H9 (cell line): Measurements from ENCODE around the gene STK32B. TPM values are rescaled to one million over a fixed set of nuclear protein-coding genes. Genes with fewer than 3 reads are reported as not detected.
A peak's percentile ranks its signal among the peaks of the same experiment; 100 is the strongest.

ENCODE experiments used
- DNase-seq: peaks from one replicate; pipeline ENCODE4 v3.0.0-alpha.2; 2017
- H2AFZ ChIP-seq: one replicate; pipeline ENCODE4 v1.6.1; 2013; ENCODE audit warnings: mild to moderate bottlenecking, low read length, control low read depth, moderate library complexity
- H2AK5ac ChIP-seq: 2 replicates; pipeline ENCODE4 v1.6.1; 2013; ENCODE audit warnings: low read length, control low read depth, mixed read lengths; ENCODE audit not compliant: insufficient read length
- H2BK120ac ChIP-seq: one replicate; pipeline ENCODE4 v1.6.1; 2013; ENCODE audit warnings: low read depth, mild to moderate bottlenecking, low read length, control low read depth, inconsistent platforms; ENCODE audit not compliant: poor library complexity, severe bottlenecking
- H2BK12ac ChIP-seq: 2 replicates; pipeline ENCODE4 v1.6.1; 2013; ENCODE audit warnings: low read length, control low read depth, mixed read lengths, low read depth; ENCODE audit not compliant: insufficient read length
- H2BK15ac ChIP-seq: 2 replicates; pipeline ENCODE4 v1.6.1; 2013; ENCODE audit warnings: low read depth, low read length, control low read depth
- H2BK20ac ChIP-seq: one replicate; pipeline ENCODE4 v1.6.1; 2013; ENCODE audit warnings: low read depth, mild to moderate bottlenecking, low read length, control low read depth, inconsistent platforms; ENCODE audit not compliant: poor library complexity, severe bottlenecking
- H2BK5ac ChIP-seq: 2 replicates; pipeline ENCODE4 v1.6.1; 2013; ENCODE audit warnings: low read length, control low read depth, mixed read lengths; ENCODE audit not compliant: insufficient read length
- H3K14ac ChIP-seq: 2 replicates; pipeline ENCODE4 v1.6.1; 2013; ENCODE audit warnings: low read length, control low read depth; ENCODE audit not compliant: insufficient read depth
- H3K18ac ChIP-seq: 2 replicates; pipeline ENCODE4 v1.6.1; 2013; ENCODE audit warnings: low read depth, mild to moderate bottlenecking, mixed read lengths, low read length, control low read depth; ENCODE audit not compliant: insufficient read length
- H3K23ac ChIP-seq: 2 replicates; pipeline ENCODE4 v1.6.1; 2013; ENCODE audit warnings: low read length, control low read depth, mixed read lengths, low read depth; ENCODE audit not compliant: insufficient read length
- H3K23me2 ChIP-seq: 2 replicates; pipeline ENCODE4 v1.6.1; 2013; ENCODE audit warnings: low read depth, mild to moderate bottlenecking, mixed read lengths, low read length, control low read depth; ENCODE audit not compliant: insufficient read length, poor library complexity, severe bottlenecking
- H3K27ac ChIP-seq: 2 replicates; pipeline ENCODE4 v1.5.1; 2013; ENCODE audit warnings: low read length, control low read depth, mixed read lengths, low read depth; ENCODE audit not compliant: insufficient read length
- H3K27me3 ChIP-seq: 2 replicates; pipeline ENCODE4 v1.6.1; 2013; ENCODE audit warnings: low read length, control low read depth, inconsistent platforms; ENCODE audit not compliant: insufficient read depth
- H3K4ac ChIP-seq: 2 replicates; pipeline ENCODE4 v1.6.1; 2013; ENCODE audit warnings: low read depth, mild to moderate bottlenecking, control low read depth, inconsistent platforms, low read length, moderate library complexity
- H3K4me1 ChIP-seq: 2 replicates; pipeline ENCODE4 v1.6.1; 2013; ENCODE audit warnings: low read length, control low read depth, inconsistent platforms; ENCODE audit not compliant: insufficient read depth
- H3K4me2 ChIP-seq: 2 replicates; pipeline ENCODE4 v1.6.1; 2013; ENCODE audit warnings: low read length, control low read depth, mixed read lengths; ENCODE audit not compliant: insufficient read length, insufficient read depth
- H3K56ac ChIP-seq: 2 replicates; pipeline ENCODE4 v1.6.1; 2013; ENCODE audit warnings: low read depth, mild to moderate bottlenecking, mixed read lengths, low read length, control low read depth; ENCODE audit not compliant: insufficient read length
- H3K79me1 ChIP-seq: 2 replicates; pipeline ENCODE4 v1.6.1; 2013; ENCODE audit warnings: low read depth, mild to moderate bottlenecking, moderate library complexity, low read length, control low read depth, inconsistent platforms; ENCODE audit not compliant: insufficient read depth, poor library complexity, severe bottlenecking
- H3K79me2 ChIP-seq: 2 replicates; pipeline ENCODE4 v1.6.1; 2013; ENCODE audit warnings: low read length, control low read depth, inconsistent platforms; ENCODE audit not compliant: insufficient read depth
- H3K9ac ChIP-seq: 2 replicates; pipeline ENCODE4 v1.6.1; 2013; ENCODE audit warnings: low read length, control low read depth, mixed read lengths; ENCODE audit not compliant: insufficient read length; ENCODE audit errors: extremely low read depth
- H3K9me3 ChIP-seq: one replicate; pipeline ENCODE4 v1.6.1; 2013; ENCODE audit warnings: low read depth, low read length, inconsistent platforms; ENCODE audit not compliant: control insufficient read depth
- H3T11ph ChIP-seq: one replicate; pipeline ENCODE4 v1.6.1; 2013; ENCODE audit warnings: mild to moderate bottlenecking, low read length, control low read depth, inconsistent platforms
- H4K20me1 ChIP-seq: one replicate; pipeline ENCODE4 v1.6.1; 2013; ENCODE audit not compliant: control insufficient read depth, insufficient read length, insufficient read depth
- H4K5ac ChIP-seq: 2 replicates; pipeline ENCODE4 v1.6.1; 2013; ENCODE audit warnings: low read depth, mild to moderate bottlenecking, mixed read lengths, low read length, control low read depth; ENCODE audit not compliant: insufficient read length
- H4K8ac ChIP-seq: replicated peaks from 2 replicates; pipeline ENCODE4 v1.6.1; 2013; ENCODE audit warnings: low read length, control low read depth, mixed read lengths, low read depth; ENCODE audit not compliant: insufficient read length
- H4K91ac ChIP-seq: 2 replicates; pipeline ENCODE4 v1.6.1; 2013; ENCODE audit warnings: low read depth, mild to moderate bottlenecking, moderate library complexity, mixed read lengths, low read length, control low read depth; ENCODE audit not compliant: insufficient read length
- H3K27ac Mint-ChIP-seq, 3 experiments: 2 replicates in 2 of 3; 3 replicates in 1 of 3; pipeline ENCODE4 v1.8.0; 2020 to 2021; ENCODE audit warnings: mixed read lengths in 3 of 3, mild to moderate bottlenecking in 1 of 3, moderate library complexity in 1 of 3
- H3K27me3 Mint-ChIP-seq: 2 replicates; pipeline ENCODE4 v1.8.0; 2021; ENCODE audit warnings: low read depth, mild to moderate bottlenecking, moderate library complexity, mixed read lengths
- H3K36me3 Mint-ChIP-seq, 3 experiments: 2 replicates in 2 of 3; 3 replicates in 1 of 3; pipeline ENCODE4 v1.8.0; 2020 to 2021; ENCODE audit warnings: low read depth in 3 of 3, mixed read lengths in 3 of 3; ENCODE audit not compliant: insufficient read depth in 1 of 3
- H3K4me1 Mint-ChIP-seq, 2 experiments: 2 replicates each; pipeline ENCODE4 v1.8.0; 2020; ENCODE audit warnings: mixed read lengths in 2 of 2
- H3K4me3 Mint-ChIP-seq, 2 experiments: 2 replicates in 1 of 2; 3 replicates in 1 of 2; pipeline ENCODE4 v1.8.0; 2020 to 2021; ENCODE audit warnings: mild to moderate bottlenecking in 2 of 2, mixed read lengths in 2 of 2, moderate library complexity in 1 of 2
- H3K9me3 Mint-ChIP-seq, 2 experiments: 2 replicates in 1 of 2; 3 replicates in 1 of 2; pipeline ENCODE4 v1.8.0; 2020; ENCODE audit warnings: mild to moderate bottlenecking in 2 of 2, mixed read lengths in 2 of 2, moderate library complexity in 1 of 2
- CTCF ChIP-seq: fragments of 200-600 bp; sonication (generic); conservative IDR thresholded peaks from 3 replicates; pipeline ENCODE4 v1.8.0; 2021; ENCODE audit warnings: antibody characterized with exemption, mild to moderate bottlenecking
- WGBS: extraction: QIAGEN DNeasy Blood & Tissue Kit; methylation state at CpG from one replicate; pipeline ENCODE4 v1.1.7; 2013; ENCODE audit warnings: missing lambda C conversion rate, low lambda C conversion rate, mixed read lengths; ENCODE audit not compliant: insufficient read length; ENCODE audit errors: extremely low coverage; 5-methylcytosine and 5-hydroxymethylcytosine counted together
- total RNA-seq: library from RNA; stranded (reverse); gene quantifications from 2 replicates; pipeline ENCODE4 v1.2.1, GENCODE V29; 2021

Gene STK32B
- total RNA-seq, 1 experiment from 2014 or later: 1.0 TPM

- H4K20me1 ChIP-seq: no peaks in the 10 kb centered on the region
- no peak overlapping the region for H2BK20ac ChIP-seq
- Mint-ChIP-seq H3K27ac (no peak overlapping the region), H3K9me3 (no peaks in the 10 kb centered on the region), H3K36me3 (no peaks in the 10 kb centered on the region), H3K4me1 (peaks cover 2 to 3% of the 10 kb centered on the region in 2 experiments; a peak in 2 of 4 replicates), H3K27me3 (peaks cover 33% of the 10 kb centered on the region), H3K4me3 (no peak overlapping the region)
- no peaks in the 10 kb centered on the region for H3K23me2 ChIP-seq
- no peak overlapping the region for H2BK15ac ChIP-seq
- DNase-seq: peak; percentile 2
- H3K27ac ChIP-seq: no peak overlapping the region
- no CpG with 5 or more reads among the region's 2 CpGs for WGBS
- no peak overlapping the region for H4K8ac ChIP-seq
- H2AFZ ChIP-seq: no peak overlapping the region
- no peak overlapping the region for H4K5ac ChIP-seq
- no peak overlapping the region for H3K18ac ChIP-seq
- H2AK5ac ChIP-seq: no peak overlapping the region
- H2BK120ac ChIP-seq: no peak overlapping the region
- 0 out of 2 replicates have a peak, but pooled peaks cover 1% of the 10 kb centered on the region for H3K79me2 ChIP-seq
- no peak overlapping the region for H3K4me2 ChIP-seq
- H3K9me3 ChIP-seq: no peaks in the 10 kb centered on the region
- H3K56ac ChIP-seq: no peak overlapping the region
- no peak overlapping the region for H3K4ac ChIP-seq
- no peaks in the 10 kb centered on the region for H3K4me1 ChIP-seq
- no peak overlapping the region for H3T11ph ChIP-seq
- H3K79me1 ChIP-seq: no peaks in the 10 kb centered on the region
- H4K91ac ChIP-seq: no peak overlapping the region
- no peak overlapping the region for H2BK12ac ChIP-seq
- TF ChIP-seq CTCF: no peak
- no peak overlapping the region for H2BK5ac ChIP-seq
- no peak overlapping the region for H3K14ac ChIP-seq
- H3K27me3 ChIP-seq: no peaks in the 10 kb centered on the region
- no peak overlapping the region for H3K9ac ChIP-seq
- no peak overlapping the region for H3K23ac ChIP-seq
Measured at GRCh38 chr4:5012958-5013357, 38.3 kb upstream of the STK32B start.
